MM.1S (cell line): ENCODE measurements around the gene DAAM2.

Source experiments
- DNase-seq: peaks from one replicate; pipeline ENCODE4 v3.0.0-alpha.2; 2015
- H2AFZ ChIP-seq: fragments of 300-600 bp; sonication (generic); 2 replicates; pipeline ENCODE4 v1.6.0; 2016; ENCODE audit warnings: antibody characterized with exemption, low read length
- H3F3A ChIP-seq: fragments of 300-600 bp; sonication (generic); 2 replicates; pipeline ENCODE4 v1.6.1; 2016; ENCODE audit warnings: mild to moderate bottlenecking, antibody characterized with exemption, low read length, moderate library complexity, mixed read lengths; ENCODE audit not compliant: insufficient read depth
- H3K27ac ChIP-seq: fragments of 300-600 bp; sonication (generic); 2 replicates; pipeline ENCODE4 v1.5.1; 2016; ENCODE audit warnings: mild to moderate bottlenecking, low read length
- H3K27me3 ChIP-seq: fragments of 300-600 bp; sonication (generic); replicated peaks from 2 replicates; pipeline ENCODE4 v1.6.0; 2016; ENCODE audit warnings: low read length; ENCODE audit not compliant: insufficient read depth
- H3K36me3 ChIP-seq: fragments of 300-600 bp; sonication (generic); replicated peaks from 2 replicates; pipeline ENCODE4 v1.6.1; 2016; ENCODE audit warnings: mild to moderate bottlenecking, low read length, mixed read lengths; ENCODE audit not compliant: insufficient read depth
- H3K4me1 ChIP-seq: fragments of 300-600 bp; sonication (generic); 2 replicates; pipeline ENCODE4 v1.6.1; 2016; ENCODE audit warnings: low read length, mixed read lengths
- H3K4me2 ChIP-seq: fragments of 300-600 bp; sonication (generic); 2 replicates; pipeline ENCODE4 v1.6.0; 2016; ENCODE audit warnings: low read depth, low read length
- H3K4me3 ChIP-seq: fragments of 300-600 bp; sonication (generic); 2 replicates; pipeline ENCODE4 v1.5.1; 2016; ENCODE audit warnings: low read length, mixed read lengths
- H3K79me2 ChIP-seq: fragments of 300-600 bp; sonication (generic); 2 replicates; pipeline ENCODE4 v1.6.1; 2016; ENCODE audit warnings: mixed run types, low read length, mixed read lengths
- H3K9ac ChIP-seq: fragments of 300-600 bp; sonication (generic); 2 replicates; pipeline ENCODE4 v1.6.1; 2016; ENCODE audit warnings: low read length, mixed read lengths
- H3K9me2 ChIP-seq: fragments of 300-600 bp; sonication (generic); replicated peaks from 2 replicates; pipeline ENCODE4 v1.6.1; 2016; ENCODE audit warnings: mild to moderate bottlenecking, low read length, mixed read lengths; ENCODE audit not compliant: insufficient read depth
- H3K9me3 ChIP-seq: fragments of 300-600 bp; sonication (generic); replicated peaks from 2 replicates; pipeline ENCODE4 v1.6.1; 2016; ENCODE audit warnings: mild to moderate bottlenecking, low read length, mixed read lengths; ENCODE audit not compliant: insufficient read depth
- H4K20me1 ChIP-seq: fragments of 300-600 bp; sonication (generic); 2 replicates; pipeline ENCODE4 v1.6.1; 2016; ENCODE audit warnings: mild to moderate bottlenecking, low read length, moderate library complexity, mixed read lengths; ENCODE audit not compliant: insufficient read depth
- EZH2 ChIP-seq: fragments of 300-600 bp; sonication (generic); optimal IDR thresholded peaks from 2 replicates; pipeline ENCODE3; 2017; ENCODE audit warnings: low read depth, mild to moderate bottlenecking, antibody characterized with exemption, low read length, mixed read lengths
- EZH2phosphoT487 ChIP-seq: fragments of 300-600 bp; sonication (generic); IDR thresholded peaks from 2 replicates; pipeline ENCODE4 v1.6.1; 2018; ENCODE audit warnings: antibody characterized with exemption, low read length
- TF ChIP-seq, protein P1 (sequence below): fragments of 300-600 bp; sonication (generic); IDR thresholded peaks from 2 replicates; pipeline ENCODE4 v1.5.1; 2016; ENCODE audit warnings: antibody characterized with exemption, low read length, mixed read lengths

The DAAM2 gene

DNA sequence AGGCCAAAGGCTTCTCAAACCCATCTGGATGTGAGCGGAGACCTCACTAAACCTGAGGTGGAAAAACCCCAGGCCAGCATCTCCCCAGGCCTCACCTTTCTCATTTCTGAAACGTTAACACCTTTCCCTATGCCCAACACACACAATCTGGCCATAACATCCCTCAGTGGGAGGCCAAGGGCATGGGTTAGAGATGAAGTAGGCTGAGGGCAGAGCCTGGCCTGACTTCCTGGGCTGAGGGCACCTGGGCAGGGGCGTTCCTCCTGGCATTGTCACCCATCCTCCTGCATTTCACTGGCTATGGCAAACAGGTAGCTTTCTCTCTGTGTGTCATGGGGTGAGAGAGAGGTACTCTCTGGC is 133.7 kb downstream of the DAAM2 start:
- H3K9me3 ChIP-seq = no peaks in the 10 kb centered on the region
- no peaks in the 10 kb centered on the region for H3K27me3 ChIP-seq
- no peak overlapping the region for H2AFZ ChIP-seq
- DNase-seq = no peak
- no peak overlapping the region for H3K9ac ChIP-seq
- no peaks in the 10 kb centered on the region for H3K36me3 ChIP-seq
- no peaks in the 10 kb centered on the region for H3K4me1 ChIP-seq
- H3K4me2 ChIP-seq = no peak overlapping the region
- H3K79me2 ChIP-seq = no peaks in the 10 kb centered on the region
- no peak for TF ChIP-seq EZH2
- TF ChIP-seq EZH2phosphoT487 = no peak
- TF ChIP-seq, protein P1, sequence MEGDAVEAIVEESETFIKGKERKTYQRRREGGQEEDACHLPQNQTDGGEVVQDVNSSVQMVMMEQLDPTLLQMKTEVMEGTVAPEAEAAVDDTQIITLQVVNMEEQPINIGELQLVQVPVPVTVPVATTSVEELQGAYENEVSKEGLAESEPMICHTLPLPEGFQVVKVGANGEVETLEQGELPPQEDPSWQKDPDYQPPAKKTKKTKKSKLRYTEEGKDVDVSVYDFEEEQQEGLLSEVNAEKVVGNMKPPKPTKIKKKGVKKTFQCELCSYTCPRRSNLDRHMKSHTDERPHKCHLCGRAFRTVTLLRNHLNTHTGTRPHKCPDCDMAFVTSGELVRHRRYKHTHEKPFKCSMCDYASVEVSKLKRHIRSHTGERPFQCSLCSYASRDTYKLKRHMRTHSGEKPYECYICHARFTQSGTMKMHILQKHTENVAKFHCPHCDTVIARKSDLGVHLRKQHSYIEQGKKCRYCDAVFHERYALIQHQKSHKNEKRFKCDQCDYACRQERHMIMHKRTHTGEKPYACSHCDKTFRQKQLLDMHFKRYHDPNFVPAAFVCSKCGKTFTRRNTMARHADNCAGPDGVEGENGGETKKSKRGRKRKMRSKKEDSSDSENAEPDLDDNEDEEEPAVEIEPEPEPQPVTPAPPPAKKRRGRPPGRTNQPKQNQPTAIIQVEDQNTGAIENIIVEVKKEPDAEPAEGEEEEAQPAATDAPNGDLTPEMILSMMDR = no peak
- H4K20me1 ChIP-seq = no peaks in the 10 kb centered on the region
- no peaks in the 10 kb centered on the region for H3F3A ChIP-seq
- no peaks in the 10 kb centered on the region for H3K9me2 ChIP-seq
- H3K4me3 ChIP-seq = no peak overlapping the region
- H3K27ac ChIP-seq = no peak overlapping the region

GRCh38 chr6:39926668-39927067 is 134.5 kb downstream of the DAAM2 start:
- H3F3A ChIP-seq = no peaks in the 10 kb centered on the region
- TF ChIP-seq, protein P1 = no peak
- no peak for TF ChIP-seq EZH2
- no peak for TF ChIP-seq EZH2phosphoT487
- DNase-seq = no peak

GRCh38 chr6:39927159-39927558 is 135.0 kb downstream of the DAAM2 start:
- Histone ChIP-seq H3K9me3 (no peaks in the 10 kb centered on the region), H3K27ac (no peak overlapping the region), H3K4me1 (no peaks in the 10 kb centered on the region), H3K36me3 (no peaks in the 10 kb centered on the region), H3F3A (no peaks in the 10 kb centered on the region), H4K20me1 (no peaks in the 10 kb centered on the region), H3K9me2 (no peaks in the 10 kb centered on the region), H2AFZ (no peak overlapping the region), H3K27me3 (no peaks in the 10 kb centered on the region), H3K9ac (no peak overlapping the region), H3K4me2 (no peak overlapping the region), H3K79me2 (no peaks in the 10 kb centered on the region), H3K4me3 (no peak overlapping the region)
- DNase-seq = no peak
- TF ChIP-seq EZH2phosphoT487 = no peak
- TF ChIP-seq EZH2 = no peak
- TF ChIP-seq, protein P1 = no peak

More at GRCh38 chr6:39926668-39927067, 134.5 kb downstream of the DAAM2 start:
- H2AFZ ChIP-seq = no peak overlapping the region
- H3K9me2 ChIP-seq = no peaks in the 10 kb centered on the region
- no peak overlapping the region for H3K27ac ChIP-seq
- no peaks in the 10 kb centered on the region for H3K36me3 ChIP-seq
- no peak overlapping the region for H3K4me3 ChIP-seq
- H3K27me3 ChIP-seq = no peaks in the 10 kb centered on the region
- no peak overlapping the region for H3K9ac ChIP-seq
- no peaks in the 10 kb centered on the region for H3K79me2 ChIP-seq
- no peaks in the 10 kb centered on the region for H3K4me1 ChIP-seq
- H4K20me1 ChIP-seq = no peaks in the 10 kb centered on the region
- no peaks in the 10 kb centered on the region for H3K9me3 ChIP-seq
- no peak overlapping the region for H3K4me2 ChIP-seq
